Measurements from ENCODE around the gene FHOD3.
"Not testable (repeated sequence)": the region's sequence is repeated elsewhere in the genome, so short reads cannot be mapped to it uniquely, and the experiment has no call there.

Gene FHOD3

DNA sequence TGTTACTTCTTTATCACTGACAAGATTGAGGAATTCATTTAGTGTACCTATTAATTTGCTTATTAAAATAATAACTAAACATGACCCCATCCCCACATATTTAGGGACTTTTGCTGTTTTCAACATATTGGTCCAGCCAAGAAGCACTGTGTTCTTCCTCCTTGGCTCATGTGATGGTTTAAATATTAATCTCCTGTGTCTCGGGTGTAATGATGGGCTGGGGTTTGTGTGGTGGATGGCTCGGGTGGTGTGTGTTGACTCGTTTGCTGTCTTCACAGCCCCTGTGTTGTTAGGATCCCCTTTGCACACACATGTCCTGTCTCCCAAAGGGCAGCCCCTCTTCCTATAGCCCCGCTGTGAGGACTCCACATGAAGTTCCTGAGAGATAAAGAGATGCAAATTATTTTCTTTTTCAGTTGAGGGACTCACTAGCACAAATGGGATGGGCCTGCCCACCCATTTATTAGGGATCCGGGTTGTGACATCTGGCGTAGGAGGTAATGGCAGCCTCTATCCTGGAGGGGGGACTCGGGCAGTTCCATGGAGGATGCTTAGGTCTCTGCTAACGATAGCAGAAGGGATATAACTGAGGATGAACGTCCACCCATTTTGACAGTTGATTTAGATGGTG, 53.4 kb downstream of the FHOD3 start:
- DNase-seq (ENCODE audit: low spot score): no peak

DNA sequence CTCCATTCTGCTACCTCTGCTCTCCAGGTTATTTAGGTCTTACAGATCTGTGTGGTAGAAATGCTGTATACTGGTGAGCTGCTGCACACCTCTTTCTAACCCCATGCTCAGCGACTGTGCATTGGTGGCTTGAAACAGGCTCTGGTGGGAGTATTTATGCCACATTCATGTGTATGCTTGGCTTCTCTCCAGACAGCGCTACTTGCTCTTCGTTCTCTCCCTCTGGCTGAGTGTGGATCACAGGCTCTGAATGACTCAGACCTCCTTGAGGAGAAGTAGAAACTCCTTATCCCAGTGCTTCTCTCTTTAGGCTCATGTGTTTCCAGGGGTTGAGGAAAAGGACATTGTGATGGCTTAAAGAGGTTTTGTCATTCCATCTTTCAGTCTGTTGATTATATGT, 54.9 kb downstream of the FHOD3 start:
- DNase-seq (ENCODE audit: low spot score): no peak

GRCh38 chr18:36354989-36355388, 57.5 kb downstream of the FHOD3 start:
- no peak for DNase-seq (ENCODE audit: low spot score)

DNA sequence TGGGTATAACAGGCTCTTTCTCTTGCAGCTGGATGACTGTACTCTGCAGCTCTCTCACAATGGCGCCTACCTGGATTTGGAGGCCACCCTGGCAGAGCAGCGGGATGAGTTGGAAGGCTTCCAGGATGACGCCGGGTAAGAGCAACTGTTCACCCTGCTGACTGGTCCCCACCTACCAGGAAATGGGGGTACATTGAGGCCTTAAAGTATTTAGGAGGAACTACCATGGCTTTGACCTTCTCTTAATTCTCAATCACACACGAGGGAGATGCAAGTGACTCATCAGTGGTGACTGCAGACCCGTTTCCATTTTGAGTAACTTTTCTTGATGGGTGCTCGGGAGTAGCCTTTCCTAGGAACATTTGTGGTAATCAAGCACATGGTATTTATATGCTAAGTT, 58.0 kb downstream of the FHOD3 start:
- no peak for DNase-seq (ENCODE audit: low spot score)

DNA sequence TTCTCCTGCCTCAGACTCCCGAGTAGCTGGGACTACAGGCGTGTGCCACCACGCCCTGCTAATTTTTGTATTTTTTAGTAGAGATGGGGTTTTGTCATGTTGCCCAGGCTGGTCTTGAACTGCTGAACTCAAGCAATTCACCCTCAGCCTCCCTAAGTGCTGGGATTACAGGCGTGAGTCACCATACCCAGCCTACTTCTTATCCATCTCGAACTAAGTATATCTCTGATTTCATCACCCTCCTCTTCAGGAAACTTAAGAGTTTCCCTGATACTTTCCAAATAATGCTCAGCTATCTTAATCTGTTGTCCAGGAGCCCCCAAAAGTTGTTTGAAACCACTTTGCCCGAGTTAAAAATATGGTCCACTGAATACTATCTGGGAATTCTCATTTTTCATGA, 59.2 kb downstream of the FHOD3 start:
- DNase-seq (ENCODE audit: low spot score): not testable (repeated sequence)

DNA sequence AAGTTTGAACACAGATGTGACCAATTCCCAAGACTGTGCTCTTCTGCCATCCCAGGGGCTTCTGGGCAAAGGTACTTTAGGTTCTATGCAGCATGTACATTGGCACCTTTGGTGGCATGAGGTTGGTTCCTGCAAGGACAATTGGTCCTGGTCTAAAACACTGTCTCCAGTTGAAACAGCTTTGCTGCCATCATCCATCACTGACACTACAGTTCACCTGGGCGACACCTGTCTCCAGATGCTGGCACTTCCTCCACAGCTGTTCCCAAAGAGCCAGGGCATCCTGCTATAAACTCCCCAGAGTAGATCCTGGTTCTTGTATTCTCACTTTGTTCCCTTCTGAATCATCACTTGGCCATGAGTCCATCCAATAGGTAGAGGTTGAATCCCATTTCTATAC, 60.6 kb downstream of the FHOD3 start:
- no peak for DNase-seq (ENCODE audit: low spot score)

- DNase-seq (ENCODE audit: low spot score): no peak
Observed at GRCh38 chr18:36360256-36360909, 62.9 kb downstream of the FHOD3 start.

DNA sequence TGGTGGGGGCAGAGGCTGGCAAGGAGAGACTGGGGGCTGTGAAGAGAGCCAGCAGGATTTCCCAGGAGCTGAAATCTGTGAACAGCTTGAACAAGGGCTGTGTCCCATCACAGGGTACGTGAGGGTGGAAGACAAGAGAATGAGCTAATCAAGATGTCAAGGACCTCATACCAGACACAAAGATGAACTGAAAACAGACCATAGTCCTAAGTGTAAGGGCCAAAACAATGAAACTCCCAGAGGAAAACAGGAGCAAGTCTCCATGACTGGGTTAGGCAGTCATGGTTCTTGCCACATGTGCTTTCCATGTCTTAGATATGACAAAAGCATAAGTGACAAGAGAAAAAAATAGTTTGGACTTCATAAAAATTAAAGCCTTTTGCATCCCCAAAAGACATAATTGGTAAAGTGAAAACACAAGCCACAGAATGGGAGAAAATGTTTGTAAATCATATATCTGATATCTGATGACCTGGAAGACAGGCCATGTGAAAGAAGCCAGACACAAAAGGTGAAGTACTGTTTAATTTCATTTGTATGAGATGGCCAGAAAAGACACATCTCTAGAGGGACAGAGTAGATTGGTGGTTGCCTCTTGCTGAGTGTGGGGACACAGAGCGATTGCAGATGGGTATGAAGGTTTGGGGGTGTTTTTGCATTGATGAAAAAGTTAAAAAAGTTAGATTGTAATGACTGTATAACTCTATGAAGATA, 67.6 kb downstream of the FHOD3 start:
- DNase-seq (ENCODE audit: low spot score): no peak

- DNase-seq (ENCODE audit: low spot score): no peak
Observed at GRCh38 chr18:36365836-36366775, 68.6 kb downstream of the FHOD3 start.

DNA sequence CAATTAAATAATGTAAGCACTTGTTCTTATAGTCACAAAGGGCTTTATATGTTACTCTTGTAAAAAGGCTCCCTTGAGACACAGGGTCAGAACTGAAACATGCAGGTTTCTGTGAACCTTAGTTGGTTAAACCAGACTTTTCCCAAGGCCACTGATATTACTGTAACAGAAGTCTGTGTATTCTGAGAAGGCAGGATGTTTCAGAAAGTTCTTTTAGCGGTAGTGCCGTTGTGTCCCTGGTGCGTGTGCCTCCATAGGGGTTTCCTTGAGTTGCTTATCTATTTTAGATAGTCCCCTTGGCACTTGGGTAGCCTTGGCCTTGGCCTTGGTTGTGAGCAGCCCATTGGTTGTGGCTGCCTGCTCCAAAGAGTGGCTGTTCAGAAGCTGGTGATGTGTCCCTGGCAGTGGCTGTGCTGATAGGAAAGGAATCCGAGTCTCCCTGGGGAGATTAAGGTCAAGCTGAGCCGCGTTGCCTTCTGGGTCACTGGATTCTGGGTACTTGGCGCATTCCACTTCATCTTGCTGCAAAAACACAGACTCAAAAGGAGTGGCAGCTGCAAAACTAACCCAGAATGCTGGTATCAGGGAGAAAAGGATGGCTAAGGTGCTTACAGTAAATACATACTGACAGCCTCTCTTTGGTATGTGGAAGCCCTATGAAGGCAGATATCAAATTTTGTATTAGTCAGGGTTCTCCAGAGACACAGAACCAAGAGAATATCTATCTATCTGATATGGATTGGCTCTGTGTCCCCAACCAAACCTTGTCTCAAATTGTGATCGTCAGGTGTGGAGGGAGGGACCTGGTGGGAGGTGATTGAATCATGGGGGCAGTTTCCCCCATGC, 69.7 kb downstream of the FHOD3 start:
- DNase-seq (ENCODE audit: low spot score): no peak

DNA sequence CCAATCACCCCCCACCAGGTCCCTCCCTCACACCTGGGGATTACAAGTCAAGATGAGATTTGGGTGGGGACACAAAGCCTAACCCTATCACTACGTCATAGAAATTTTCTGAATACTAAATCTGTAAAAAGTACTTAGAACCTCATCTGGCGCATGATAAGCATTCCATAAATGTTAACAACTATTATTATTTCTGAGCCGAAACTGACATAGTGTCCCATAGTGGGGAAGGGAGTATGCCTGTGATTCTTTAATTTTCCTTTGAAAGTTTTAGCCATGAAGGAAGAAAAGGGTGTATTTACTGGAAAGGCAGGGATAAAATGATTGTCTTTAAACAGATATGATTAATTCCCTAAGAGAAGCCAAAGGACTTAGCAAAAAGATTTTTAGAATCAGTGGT, 71.4 kb downstream of the FHOD3 start:
- DNase-seq (ENCODE audit: low spot score): no peak

DNA sequence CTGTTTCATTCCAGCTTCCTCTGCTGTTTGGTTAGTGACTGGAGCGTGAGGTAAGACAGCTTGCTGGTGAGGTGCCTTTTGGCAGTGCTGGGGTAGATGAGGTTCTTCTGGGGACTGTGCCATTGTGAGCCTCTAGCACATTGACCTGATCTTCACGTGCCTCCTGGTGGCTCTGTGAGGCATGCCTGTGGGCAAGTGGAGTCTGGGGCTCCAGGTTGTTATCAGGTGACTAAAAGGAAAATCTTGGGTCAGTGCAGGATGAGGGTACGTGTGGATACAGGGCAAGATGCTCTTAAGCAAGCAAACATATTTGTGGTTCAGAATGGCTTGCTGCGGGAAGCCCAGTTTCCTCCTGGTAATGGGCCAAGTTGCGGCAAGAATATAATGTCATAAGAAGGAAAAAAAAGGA, 75.4 kb downstream of the FHOD3 start:
- no peak for DNase-seq (ENCODE audit: low spot score)

DNA sequence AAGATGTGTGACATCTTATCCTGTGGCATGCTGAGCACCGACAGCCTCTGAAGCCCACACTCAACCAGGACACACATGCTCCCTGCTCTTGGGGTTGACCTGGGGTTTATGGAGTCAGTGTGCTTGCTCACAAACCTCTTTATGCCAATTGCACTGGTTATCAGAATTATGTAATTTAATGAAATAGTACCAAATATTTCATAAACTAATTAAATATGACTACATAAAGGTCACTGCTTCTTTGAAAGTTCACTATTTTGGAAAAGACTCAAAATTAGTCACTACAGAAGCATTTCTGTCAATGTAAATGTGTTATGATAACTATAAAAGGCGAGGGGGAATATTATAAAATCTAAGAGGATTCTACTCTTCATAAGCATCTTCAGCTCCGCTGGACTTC, 76.7 kb downstream of the FHOD3 start:
- DNase-seq (ENCODE audit: low spot score): no peak

DNA sequence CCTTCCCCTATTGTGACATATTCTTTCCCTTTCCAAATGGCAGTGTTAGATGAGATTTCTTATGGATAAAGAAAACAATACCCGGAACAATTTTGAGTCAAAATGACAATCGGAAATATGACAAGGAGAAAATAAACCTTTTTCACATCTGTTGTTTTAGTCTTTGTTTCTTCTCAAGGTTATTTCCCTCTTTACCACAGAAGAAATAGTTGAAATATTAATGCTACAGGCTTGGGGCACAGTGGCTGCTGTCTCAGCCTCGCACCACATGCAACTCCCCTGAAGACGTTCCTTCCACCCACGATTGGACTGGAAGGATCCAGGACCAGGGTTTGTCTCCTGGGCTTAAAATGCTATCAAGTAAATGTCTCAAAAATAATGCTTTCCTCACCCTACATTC, 77.6 kb downstream of the FHOD3 start:
- DNase-seq (ENCODE audit: low spot score): no peak

DNA sequence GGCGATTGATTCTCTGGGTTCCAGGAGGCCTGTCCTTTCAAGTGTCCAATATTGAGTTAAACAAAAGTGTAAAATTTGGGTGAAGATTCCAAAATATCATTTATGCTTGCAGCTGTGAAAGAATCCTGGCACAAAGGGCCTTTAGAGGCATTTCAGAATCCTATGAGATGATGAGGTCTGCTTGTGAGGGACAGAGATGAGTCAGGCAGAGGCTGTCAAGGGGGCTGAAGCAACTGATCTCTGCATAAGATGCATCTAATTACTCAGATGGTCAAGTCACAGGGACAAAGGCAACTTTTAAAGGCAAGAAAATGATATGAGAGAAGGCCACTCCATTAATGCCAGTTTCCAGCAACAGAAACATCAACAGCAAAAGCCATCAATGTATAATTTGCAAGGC, 78.8 kb downstream of the FHOD3 start:
- DNase-seq (ENCODE audit: low spot score): no peak

DNA sequence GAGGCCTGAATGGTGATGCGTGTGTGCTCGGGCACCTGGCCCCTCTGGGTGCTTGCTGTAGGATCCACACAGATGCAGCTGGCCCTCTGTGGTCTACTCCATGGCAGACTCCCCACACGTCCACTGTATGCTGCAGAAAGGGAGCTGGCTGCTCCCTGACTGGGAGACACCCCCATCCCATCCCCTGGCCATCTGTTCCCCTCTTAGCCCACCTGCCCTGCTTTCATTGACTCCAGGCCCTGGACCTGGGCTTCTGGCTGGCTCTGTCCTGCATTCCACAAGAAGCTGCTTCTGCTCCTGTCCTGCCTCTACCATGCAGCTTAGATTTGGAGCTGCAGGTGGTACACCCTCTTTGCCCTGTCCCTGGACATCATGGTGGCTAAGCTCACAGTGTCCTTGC, 80.1 kb downstream of the FHOD3 start:
- DNase-seq (ENCODE audit: low spot score): no peak

DNA sequence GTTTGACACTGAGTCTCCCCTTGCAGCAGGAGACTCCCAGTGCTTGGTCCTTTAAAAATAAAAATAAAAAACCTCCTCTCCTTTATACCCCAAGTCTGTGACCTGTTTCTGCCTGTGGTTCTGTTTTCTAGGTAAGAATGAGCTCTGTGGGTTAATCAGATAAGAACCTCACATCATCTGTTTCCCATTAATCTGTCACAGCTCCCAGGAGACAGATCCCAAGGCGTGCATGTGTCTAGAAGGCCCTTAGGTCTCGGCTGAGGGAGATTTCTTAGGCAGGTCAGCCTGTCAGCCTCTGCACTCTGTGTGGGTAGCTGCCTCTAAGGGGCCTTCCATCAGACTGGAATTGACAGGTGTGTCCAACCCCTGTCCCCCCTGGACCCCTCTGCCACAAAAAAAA, 80.7 kb downstream of the FHOD3 start:
- DNase-seq (ENCODE audit: low spot score): no peak

GRCh38 chr18:36379435-36379984, 82.0 kb downstream of the FHOD3 start:
- DNase-seq (ENCODE audit: low spot score): no peak

GRCh38 chr18:36380173-36380827, 82.8 kb downstream of the FHOD3 start:
- DNase-seq (ENCODE audit: low spot score): no peak

- no peak for DNase-seq (ENCODE audit: low spot score)
Observed at GRCh38 chr18:36381075-36381474, 83.6 kb downstream of the FHOD3 start.

- no peak for DNase-seq (ENCODE audit: low spot score)
Observed at GRCh38 chr18:36382854-36383253, 85.3 kb downstream of the FHOD3 start.
